Measurements from ENCODE around the gene ARID4B. TPM values are rescaled to one million over a fixed set of nuclear protein-coding genes. Genes with fewer than 3 reads are reported as not detected.
A peak's percentile ranks its signal among the peaks of the same experiment; 100 is the strongest.

ARID4B gene
- total and polyA plus RNA-seq, 8 donors: 29.0 to 57.9 (median 49.9) TPM

DNA sequence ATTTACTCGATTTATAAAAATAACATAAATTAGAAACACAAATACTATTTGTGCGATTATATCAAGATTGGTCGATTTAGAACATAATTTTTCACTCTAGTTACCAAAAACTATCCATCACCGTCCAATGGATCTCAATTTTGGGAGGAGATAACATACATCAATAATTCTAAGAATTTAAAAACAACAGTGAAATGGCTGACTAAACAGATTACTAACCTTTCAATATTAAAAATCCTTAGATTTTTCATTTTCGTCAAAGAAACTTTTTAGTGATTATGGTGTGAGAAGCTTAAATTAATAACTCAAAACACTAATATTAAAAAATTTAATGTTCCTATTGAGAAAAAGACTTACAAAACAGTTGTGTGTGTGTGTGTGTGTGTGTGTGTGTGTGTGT is 91.9 kb downstream of the ARID4B start:
- no peaks in the 10 kb centered on the region for H3K9me3 ChIP-seq

DNA sequence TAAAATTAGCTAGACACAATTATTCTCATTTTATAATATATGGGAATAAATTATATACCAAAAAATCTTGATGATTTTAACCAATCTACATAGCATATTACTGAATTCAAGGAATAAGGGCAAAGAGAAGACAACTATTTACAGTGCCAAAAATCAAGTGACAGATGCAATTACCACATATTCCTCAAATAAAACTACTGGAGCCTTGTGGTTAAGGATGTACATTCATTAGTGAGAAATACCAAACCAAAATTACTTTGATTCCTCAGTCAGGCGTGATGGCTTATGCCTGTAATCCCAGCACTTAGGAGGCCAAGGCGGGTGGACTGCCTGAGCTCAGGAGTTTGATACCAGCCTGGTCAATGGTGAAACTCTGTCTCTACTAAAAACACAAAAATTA is 98.1 kb downstream of the ARID4B start:
- no peak overlapping the region for H3K27ac ChIP-seq
- no peak for ATAC-seq
- intact Hi-C loops (cut with DNase I): no loop called here

More for the DNA sequence above, 91.9 kb downstream of the ARID4B start:
- Histone ChIP-seq H3K27ac (no peak overlapping the region), H3K4me1 (peaks cover 0 to 2% of the 10 kb centered on the region in 2 donors), H3K27me3 (no peaks in the 10 kb centered on the region), H3K4me3 (no peak overlapping the region), H3K36me3 (peaks cover 0 to 62% of the 10 kb centered on the region in 2 donors)
- no peak for DNase-seq
- TF ChIP-seq, protein P1, sequence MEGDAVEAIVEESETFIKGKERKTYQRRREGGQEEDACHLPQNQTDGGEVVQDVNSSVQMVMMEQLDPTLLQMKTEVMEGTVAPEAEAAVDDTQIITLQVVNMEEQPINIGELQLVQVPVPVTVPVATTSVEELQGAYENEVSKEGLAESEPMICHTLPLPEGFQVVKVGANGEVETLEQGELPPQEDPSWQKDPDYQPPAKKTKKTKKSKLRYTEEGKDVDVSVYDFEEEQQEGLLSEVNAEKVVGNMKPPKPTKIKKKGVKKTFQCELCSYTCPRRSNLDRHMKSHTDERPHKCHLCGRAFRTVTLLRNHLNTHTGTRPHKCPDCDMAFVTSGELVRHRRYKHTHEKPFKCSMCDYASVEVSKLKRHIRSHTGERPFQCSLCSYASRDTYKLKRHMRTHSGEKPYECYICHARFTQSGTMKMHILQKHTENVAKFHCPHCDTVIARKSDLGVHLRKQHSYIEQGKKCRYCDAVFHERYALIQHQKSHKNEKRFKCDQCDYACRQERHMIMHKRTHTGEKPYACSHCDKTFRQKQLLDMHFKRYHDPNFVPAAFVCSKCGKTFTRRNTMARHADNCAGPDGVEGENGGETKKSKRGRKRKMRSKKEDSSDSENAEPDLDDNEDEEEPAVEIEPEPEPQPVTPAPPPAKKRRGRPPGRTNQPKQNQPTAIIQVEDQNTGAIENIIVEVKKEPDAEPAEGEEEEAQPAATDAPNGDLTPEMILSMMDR (IDR thresholded peaks at IDR 0.05): no peak
- intact Hi-C loops (cut with DNase I): no loop called here
- ATAC-seq: no peak

DNA sequence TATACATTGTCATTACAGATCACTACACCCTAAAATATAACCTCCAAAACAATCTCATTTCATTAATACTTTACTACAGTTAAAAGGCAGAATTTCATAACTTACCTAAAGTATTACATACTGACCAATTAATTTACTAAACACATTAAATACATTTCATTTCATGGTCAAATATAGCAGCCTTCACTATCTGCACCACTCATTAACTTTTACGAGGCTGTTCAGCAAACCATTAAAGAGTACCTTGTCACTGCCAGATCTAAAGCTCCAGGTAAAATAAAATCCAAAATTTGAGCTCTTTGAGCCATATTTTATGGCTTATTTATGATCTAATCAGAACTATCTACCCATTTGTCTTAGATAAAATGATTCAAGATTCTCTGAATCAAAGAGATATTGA is 100.6 kb downstream of the ARID4B start:
- Histone ChIP-seq H3K4me1 (no peaks in the 10 kb centered on the region), H3K4me3 (no peak overlapping the region), H3K27ac (no peak overlapping the region), H3K9me3 (no peaks in the 10 kb centered on the region), H3K36me3 (peaks cover 0 to 87% of the 10 kb centered on the region in 2 donors), H3K27me3 (no peaks in the 10 kb centered on the region)
- DNase-seq (no peak), ATAC-seq (no peak)
- TF ChIP-seq, protein P1 (IDR thresholded peaks at IDR 0.05): no peak
- intact Hi-C loops (cut with DNase I): no loop called here

More for the DNA sequence above, 98.1 kb downstream of the ARID4B start:
- Histone ChIP-seq H3K4me1 (no peaks in the 10 kb centered on the region), H3K27me3 (no peaks in the 10 kb centered on the region), H3K4me3 (no peak overlapping the region), H3K9me3 (no peaks in the 10 kb centered on the region), H3K36me3 (peaks cover 0 to 74% of the 10 kb centered on the region in 2 donors)
- TF ChIP-seq, protein P1 (IDR thresholded peaks at IDR 0.05): no peak
- DNase-seq: no peak

DNA sequence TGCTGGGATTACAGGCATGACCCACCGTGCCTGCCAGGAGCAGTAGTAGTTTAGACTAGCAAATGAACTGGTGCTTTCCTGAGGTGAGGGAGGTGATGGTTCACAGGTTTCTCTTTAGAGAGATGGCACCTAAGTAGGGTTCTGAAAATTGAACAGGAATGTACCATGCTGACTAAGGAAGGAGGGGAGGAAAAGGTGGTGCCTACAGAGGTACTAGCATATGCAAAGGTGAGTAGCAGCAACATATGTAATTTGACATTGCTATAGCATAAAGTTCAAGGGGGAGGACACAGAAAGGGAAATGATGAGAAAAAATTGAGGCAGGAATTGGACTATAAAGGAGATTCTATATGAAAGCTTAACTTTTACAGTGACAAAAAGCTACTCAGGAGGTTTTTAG is 101.0 kb downstream of the ARID4B start:
- no peak overlapping the region for H3K4me3 ChIP-seq
- ATAC-seq: no peak
- no peak overlapping the region for H3K27ac ChIP-seq
- intact Hi-C loops (cut with DNase I): no loop called here
- H3K4me1 ChIP-seq: no peaks in the 10 kb centered on the region
- H3K9me3 ChIP-seq: no peaks in the 10 kb centered on the region
- no peaks in the 10 kb centered on the region for H3K27me3 ChIP-seq
- no peak for DNase-seq
- TF ChIP-seq, protein P1 (IDR thresholded peaks at IDR 0.05): no peak
- H3K36me3 ChIP-seq: peaks cover 0 to 87% of the 10 kb centered on the region in 2 donors

DNA sequence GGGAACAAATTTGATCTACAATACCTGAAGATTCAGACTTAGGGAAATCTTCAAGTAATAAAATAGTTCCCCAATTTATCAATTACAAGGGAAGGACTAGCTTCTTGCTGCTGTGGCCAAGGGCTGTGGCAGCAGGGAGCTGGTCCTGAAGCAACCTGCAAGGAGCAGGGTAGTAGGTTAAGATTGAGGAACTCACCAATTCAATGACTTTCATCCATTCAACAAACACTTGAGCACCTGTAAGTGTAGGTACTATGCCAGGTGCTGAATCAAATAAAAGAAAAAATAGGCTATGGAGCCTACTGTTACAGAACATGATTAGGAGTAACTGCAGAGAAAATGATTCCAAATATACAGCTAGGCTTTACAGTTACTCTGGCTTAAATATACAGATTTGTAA is 102.7 kb downstream of the ARID4B start:
- DNase-seq: no peak
- Histone ChIP-seq H3K4me1 (no peaks in the 10 kb centered on the region), H3K27me3 (no peaks in the 10 kb centered on the region), H3K27ac (no peak overlapping the region), H3K4me3 (no peak overlapping the region), H3K9me3 (no peaks in the 10 kb centered on the region), H3K36me3 (peaks cover 0 to 91% of the 10 kb centered on the region in 2 donors)
- intact Hi-C loops (cut with DNase I): no loop called here
- TF ChIP-seq, protein P1 (IDR thresholded peaks at IDR 0.05): no peak
- peak; percentile 94 for ATAC-seq

All from left lung (tissue), 10 donors.